IPS-11a (cell line): Measurements from ENCODE around the gene TGFA.

Experiments
- H3K4me3 ChIP-seq: one replicate; pipeline ENCODE4 v1.5.1; 2013; ENCODE audit warnings: low read depth, low read length, control low read depth

The TGFA gene

DNA sequence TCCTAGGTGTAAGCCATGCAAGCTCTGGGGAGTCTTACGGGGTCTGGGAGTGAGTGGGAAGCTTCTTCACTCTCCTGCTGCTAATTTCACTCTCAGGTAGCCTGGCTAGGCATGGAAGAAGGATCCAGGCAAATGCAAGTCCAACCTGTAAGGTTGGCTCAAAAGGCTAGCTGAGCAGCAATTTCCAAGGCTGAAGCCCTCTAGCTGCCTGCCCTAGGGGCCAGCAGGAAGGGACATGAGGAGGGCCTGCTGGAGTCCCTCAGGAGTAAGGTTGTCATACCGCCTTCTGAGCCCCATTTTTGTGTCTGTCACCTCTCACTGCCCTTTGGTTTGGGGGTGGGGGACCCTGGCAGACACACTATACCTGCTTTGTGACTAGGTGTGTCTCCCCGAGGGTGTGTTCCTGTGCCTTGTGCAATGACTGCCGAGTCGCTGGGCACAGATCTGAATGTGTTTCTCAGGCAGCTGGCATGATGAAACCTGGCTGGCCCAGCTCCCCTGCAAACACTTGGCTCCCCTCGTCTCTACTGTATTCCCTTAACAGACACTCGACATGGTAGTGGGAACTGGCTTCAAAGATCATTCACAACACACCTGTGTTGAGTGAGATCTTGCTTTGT, 127.8 kb downstream of the TGFA start:
- no peak overlapping the region for H3K4me3 ChIP-seq

DNA sequence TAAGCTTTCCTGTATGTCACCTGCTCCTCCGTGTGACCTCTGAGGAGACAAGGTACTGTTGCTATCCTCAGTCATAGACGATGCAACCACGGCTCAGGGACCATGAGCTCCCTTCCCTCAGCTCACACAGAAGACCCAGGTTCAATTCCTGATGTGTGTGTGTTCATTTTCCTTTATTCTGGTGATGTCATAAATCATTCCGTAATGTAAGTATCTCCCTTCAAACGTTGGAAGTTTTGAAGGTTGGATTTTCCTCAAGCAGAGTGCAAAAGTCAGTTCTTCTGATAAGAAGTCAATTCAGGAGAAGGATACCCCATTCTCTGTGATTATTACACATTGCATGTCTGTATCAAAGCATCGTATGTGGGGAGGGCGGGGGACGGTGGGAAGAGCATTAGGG, 132.9 kb downstream of the TGFA start:
- no peak overlapping the region for H3K4me3 ChIP-seq

DNA sequence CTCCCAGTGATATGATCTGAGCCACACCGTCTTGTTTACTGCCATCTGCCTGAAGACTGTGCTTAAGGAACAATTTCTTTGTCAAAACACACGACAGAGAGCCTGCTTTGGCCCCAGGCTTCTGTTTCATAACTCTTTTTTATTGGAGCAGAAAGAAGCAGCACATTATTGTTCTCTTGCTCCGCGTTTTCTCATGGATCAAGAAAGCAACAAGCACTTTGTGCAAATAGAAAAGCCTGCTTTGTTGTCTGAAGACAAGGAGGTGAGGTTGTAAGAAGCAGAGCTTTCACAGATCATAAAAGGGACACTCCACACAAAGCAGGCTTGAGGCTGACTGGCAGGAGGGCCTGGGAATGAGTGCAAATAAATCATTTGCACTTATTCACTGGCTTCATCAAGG, 133.5 kb downstream of the TGFA start:
- no peak overlapping the region for H3K4me3 ChIP-seq

DNA sequence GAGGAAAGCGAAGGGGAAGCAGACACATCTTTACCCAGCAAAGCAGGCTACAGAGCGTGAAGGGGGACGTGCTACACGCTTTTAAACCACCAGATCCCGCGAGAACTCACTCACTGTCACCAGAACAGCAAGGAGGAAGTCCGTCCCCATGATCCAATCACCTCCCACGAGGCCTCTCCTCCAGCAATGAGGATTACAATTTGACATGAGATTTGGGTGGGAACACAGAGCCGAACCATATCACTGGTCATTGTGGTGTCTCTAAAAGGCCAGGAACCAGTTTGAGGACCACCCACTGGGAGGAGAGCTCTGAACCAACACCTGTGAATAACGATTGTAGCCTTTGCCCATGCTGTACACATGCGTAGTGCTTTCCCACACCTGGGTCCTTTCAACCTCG, 135.1 kb downstream of the TGFA start:
- no peak overlapping the region for H3K4me3 ChIP-seq

DNA sequence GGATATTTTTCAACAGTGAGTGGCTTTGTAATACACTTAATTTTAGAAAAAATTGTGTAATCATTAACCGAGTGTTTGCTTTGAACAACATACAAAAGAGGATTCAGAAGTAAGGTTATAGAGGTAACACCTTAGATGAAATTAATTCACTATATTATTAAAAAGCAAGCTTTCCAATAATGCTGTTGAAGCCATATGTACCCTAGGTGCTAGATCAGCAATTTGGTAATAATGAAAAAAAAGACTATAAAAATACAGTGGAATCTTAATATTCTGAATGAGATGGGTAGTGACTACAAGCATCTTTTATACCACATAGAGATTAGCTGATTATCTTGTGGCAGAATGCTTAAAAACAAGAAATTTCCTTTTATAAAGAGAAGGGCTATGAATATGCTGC, 136.6 kb downstream of the TGFA start:
- H3K4me3 ChIP-seq, result no peak overlapping the region

DNA sequence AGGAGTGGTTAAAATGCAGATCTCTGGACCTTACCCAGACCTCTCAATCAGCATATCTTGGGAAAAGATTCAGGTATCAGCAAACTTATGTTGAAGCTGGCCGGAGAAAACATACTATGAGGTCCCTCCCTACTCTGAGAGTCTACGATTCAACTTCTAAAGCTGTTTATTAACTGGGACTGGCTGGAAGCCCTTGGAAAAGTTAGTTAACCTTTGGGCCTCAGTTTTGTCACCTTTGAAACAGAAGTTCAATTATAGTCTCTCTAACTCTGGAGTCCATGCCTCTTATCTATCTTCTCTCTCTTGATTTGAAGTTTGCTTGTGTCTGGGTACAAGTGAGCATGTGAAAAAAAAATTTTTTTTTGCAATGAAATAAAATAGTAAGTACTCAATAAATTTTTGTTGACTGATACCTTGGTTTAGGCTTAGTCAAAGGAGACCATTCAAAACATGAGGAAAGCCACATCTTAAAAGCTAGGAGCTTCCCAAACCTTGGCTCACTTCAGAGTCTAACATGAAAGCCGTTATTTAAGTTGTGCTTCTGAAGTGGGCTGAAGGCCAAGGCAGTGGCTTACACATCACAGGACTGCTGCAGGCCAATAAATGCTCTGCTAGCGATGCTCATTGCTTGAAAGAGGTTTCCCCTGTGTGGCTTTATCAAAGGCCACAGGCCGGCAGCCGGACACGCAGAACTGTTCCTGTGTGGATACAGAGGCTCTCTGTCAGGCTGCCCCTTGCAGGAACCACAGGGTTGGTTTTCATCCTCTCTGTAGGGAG, 141.1 kb downstream of the TGFA start:
- H3K4me3 ChIP-seq, result no peak overlapping the region

DNA sequence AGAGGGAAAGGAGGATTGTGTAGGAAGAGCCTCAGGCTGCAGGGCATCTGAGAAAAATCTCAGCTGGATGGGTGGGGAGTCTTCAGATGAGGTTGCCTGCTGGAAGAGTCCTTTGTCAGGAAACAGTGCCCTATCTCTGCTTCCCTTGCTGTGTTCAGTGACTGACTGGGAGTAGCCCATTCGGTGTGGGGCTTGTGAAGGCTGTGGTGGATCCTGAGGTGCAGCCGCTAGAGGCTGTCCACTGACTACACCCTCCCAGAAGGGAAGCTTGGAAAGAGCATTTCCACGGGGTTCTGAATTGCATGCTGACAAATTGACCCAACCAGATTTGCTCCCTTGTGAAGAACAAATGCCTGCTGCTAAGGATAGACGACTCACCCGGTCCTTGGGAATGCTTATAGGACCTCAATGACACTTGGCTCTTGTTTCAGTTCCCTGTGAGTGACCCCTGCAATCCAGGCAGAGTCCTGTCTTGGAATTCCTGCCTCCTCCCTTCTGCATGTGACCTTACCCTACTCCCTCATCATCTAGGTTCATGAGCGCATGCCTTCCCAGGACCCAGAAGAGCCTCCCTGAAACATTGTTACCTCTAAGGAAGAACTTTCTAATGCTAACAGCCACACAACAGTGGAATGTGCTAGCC, 142.0 kb downstream of the TGFA start:
- H3K4me3 ChIP-seq, result no peak overlapping the region

DNA sequence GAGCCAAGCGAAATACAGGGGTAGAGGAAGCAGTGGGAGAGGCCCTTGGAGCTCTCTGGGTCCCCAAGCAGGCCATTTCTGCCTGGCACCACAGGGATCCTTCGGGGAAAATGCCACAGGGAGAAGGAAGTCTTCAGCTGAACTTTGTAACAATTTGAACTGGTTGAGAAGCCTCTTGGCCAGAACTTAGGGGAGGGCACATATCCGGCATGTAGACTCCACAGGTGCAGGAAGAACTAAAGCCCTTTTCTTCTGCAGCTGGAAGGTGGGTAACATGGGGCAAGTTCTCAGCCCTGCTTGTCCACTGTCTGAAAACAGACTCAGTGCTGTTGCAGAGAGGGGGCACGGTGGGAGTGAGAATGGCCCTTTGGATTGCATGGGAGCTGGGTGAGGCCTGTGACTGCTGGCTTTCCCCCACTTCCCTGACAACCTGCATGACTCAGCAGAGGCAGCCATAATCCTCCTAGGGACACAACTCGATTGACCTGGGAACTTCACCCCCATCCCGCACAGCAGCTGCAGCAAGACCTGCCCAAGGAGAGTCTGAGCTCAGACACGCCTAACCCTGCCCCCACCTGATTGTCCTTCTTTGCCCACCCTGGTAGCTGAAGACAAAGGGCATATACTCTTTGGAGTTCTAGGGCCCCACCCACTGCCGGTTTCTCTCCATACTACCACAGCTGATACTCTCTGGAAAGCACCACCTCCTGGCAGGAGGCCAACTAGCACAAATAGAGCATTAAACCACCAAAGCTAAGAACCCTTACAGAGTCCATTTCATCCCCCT, 150.2 kb downstream of the TGFA start:
- H3K4me3 ChIP-seq, result no peak overlapping the region

DNA sequence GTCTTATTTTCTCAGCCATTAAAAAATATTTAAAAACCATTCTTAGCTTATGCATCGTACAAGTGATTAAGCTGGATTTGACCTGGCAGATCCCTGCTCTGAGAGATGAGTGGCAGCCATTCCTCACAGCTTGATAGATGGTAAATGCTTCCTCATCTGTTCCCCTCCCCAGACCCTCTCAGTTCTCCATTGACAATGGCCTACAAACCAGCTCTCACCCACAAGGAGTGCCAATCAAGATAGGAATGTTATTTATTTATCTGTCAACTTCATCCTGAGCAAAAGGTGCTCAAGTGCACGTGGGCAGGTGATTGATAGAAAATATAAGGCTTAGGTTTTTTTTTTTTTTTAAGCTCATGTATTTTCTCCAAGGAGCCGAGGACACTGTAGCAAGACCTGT, 153.1 kb downstream of the TGFA start:
- no peak overlapping the region for H3K4me3 ChIP-seq

DNA sequence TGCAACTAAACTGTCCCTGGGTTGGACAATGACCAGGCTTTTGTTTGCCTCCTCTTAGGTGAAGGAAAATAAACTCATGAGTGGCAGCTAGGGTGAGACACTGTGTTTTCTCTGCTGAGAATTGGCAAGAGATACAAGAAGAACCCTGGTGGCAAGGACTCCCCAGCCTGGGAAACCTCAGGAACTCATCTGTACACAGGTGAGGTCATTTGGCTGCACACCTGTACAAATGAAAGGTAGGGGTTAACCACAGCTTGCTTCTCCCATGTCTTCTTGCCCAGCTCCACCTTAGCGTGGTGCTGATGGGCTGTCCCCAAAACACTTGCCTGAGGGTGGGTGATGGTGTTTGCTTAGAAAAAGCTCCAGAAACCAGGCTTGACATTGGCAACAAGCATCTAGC, 154.6 kb downstream of the TGFA start:
- no peak overlapping the region for H3K4me3 ChIP-seq
